GM12878 (cell line): Measurements from ENCODE around the gene TRIM61. TPM values are rescaled to one million over a fixed set of nuclear protein-coding genes. Genes with fewer than 3 reads are reported as not detected.

Experiments used
- ATAC-seq: fragments of 200-7000 bp; cut with Tn5 transposase; 3 replicates; pipeline ENCODE4 v1.9.1; 2020; ENCODE audit warnings: mild to moderate bottlenecking, moderate library complexity
- BruUV-seq: library from RNA; stranded (reverse); fragments of 400-500 nt; replicated peaks from 2 replicates; lab custom pipeline; 2021; lab: Mats Ljungman, UMichigan
- CTCF ChIA-PET: fragments of 300-600 bp; sonication (Branson Sonifier 250); formaldehyde crosslinking; extraction: SDS; loops from one replicate; lab custom pipeline; 2021; ENCODE audit warnings: inconsistent platforms; lab: Yijun Ruan, JAX
- POLR2A ChIA-PET: fragments of 350-600 bp; formaldehyde crosslinking; extraction: SDS; loops from one replicate; lab custom pipeline; 2021; ENCODE audit warnings: inconsistent platforms; lab: Charles Lee
- RAD21 ChIA-PET: fragments of 300-600 bp; sonication (Branson Sonifier 250); formaldehyde crosslinking; loops from one replicate; lab custom pipeline; 2023; ENCODE audit warnings: antibody characterized with exemption; ENCODE audit not compliant: unreplicated experiment; lab: Charles Lee
- SMC1A ChIA-PET: fragments of 300-600 bp; sonication (Branson Sonifier 250); formaldehyde crosslinking; loops from one replicate; lab custom pipeline; 2023; ENCODE audit not compliant: unreplicated experiment, uncharacterized antibody; lab: Charles Lee
- DNase-seq: peaks from one replicate; pipeline ENCODE4 v3.0.0-alpha.2; 2011; ENCODE audit warnings: low read depth, low spot score
- FAIRE-seq: peaks from 3 replicates; lab custom pipeline; 2011; peaks lifted over from hg19 to GRCh38; lab: Jason Lieb, UNC
- H2AFZ ChIP-seq: 2 replicates; pipeline ENCODE4 v1.6.0; 2011; ENCODE audit warnings: low read depth, low read length, control low read depth; ENCODE audit not compliant: control insufficient read depth
- H3K27ac ChIP-seq: 2 replicates; pipeline ENCODE4 v1.5.1; 2011; ENCODE audit warnings: control low read depth; ENCODE audit not compliant: control insufficient read depth, insufficient read depth
- H3K27me3 ChIP-seq, 2 experiments: replicated peaks in 1 of 2; 2 replicates each; pipeline versions ENCODE4 v1.6.0 to v1.6.1; 2011; ENCODE audit warnings: low read length in 1 of 2; ENCODE audit not compliant: control insufficient read depth in 2 of 2, insufficient read depth in 2 of 2
- H3K36me3 ChIP-seq, 2 experiments: 2 replicates each; pipeline ENCODE4 v1.5.1; 2011; ENCODE audit warnings: low read length in 1 of 2; ENCODE audit not compliant: control insufficient read depth in 2 of 2, insufficient read depth in 2 of 2
- H3K4me1 ChIP-seq: 2 replicates; pipeline ENCODE4 v1.6.1; 2011; ENCODE audit warnings: mild to moderate bottlenecking, low read length, moderate library complexity, mixed read lengths; ENCODE audit not compliant: control insufficient read depth, insufficient read depth
- H3K4me2 ChIP-seq: 2 replicates; pipeline ENCODE4 v1.6.0; 2011; ENCODE audit warnings: control low read depth; ENCODE audit not compliant: control insufficient read depth, insufficient read depth
- H3K4me3 ChIP-seq: fragments of 200-600 bp; sonication (generic); 2 replicates; pipeline ENCODE4 v1.5.1; 2016
- H3K79me2 ChIP-seq: 2 replicates; pipeline ENCODE4 v1.6.0; 2011; ENCODE audit warnings: low read length; ENCODE audit not compliant: control insufficient read depth, insufficient read depth
- H3K9ac ChIP-seq: 2 replicates; pipeline ENCODE4 v1.8.0; 2011; ENCODE audit warnings: low read length, control low read depth, mixed read lengths; ENCODE audit not compliant: control insufficient read depth, insufficient read depth
- H3K9me3 ChIP-seq: replicated peaks from 3 replicates; pipeline ENCODE4 v1.5.1; 2011; ENCODE audit warnings: mild to moderate bottlenecking, low read length; ENCODE audit not compliant: control insufficient read depth, insufficient read depth
- H4K20me1 ChIP-seq: 2 replicates; pipeline ENCODE4 v1.6.0; 2011; ENCODE audit not compliant: control insufficient read depth, insufficient read depth
- ASH2L ChIP-seq: fragments of 300-600, 200-600 bp; sonication (generic); IDR thresholded peaks from 2 replicates; pipeline ENCODE4 v1.6.1; 2017; ENCODE audit warnings: low read depth, mild to moderate bottlenecking, borderline replicate concordance
- CBFB ChIP-seq: IDR thresholded peaks from 2 replicates; pipeline ENCODE4 v1.6.1; 2016; ENCODE audit warnings: antibody characterized with exemption, low read depth
- EZH2 ChIP-seq: IDR thresholded peaks from 2 replicates; pipeline ENCODE4 v1.6.1; 2012; ENCODE audit warnings: low read depth, mild to moderate bottlenecking, control low read depth, inconsistent platforms, low read length, borderline replicate concordance; ENCODE audit not compliant: control insufficient read depth
- HDGF ChIP-seq: fragments of 450-650 bp; IDR thresholded peaks from 2 replicates; pipeline ENCODE4 v1.6.1; 2016; ENCODE audit warnings: antibody characterized with exemption
- KDM1A ChIP-seq: fragments of 200-600 bp; sonication (generic); IDR thresholded peaks from 2 replicates; pipeline ENCODE4 v1.6.1; 2016; ENCODE audit warnings: borderline replicate concordance
- KLF5 ChIP-seq: fragments of 450-650 bp; IDR thresholded peaks from 2 replicates; pipeline ENCODE4 v1.6.1; 2014; ENCODE audit warnings: mild to moderate bottlenecking; ENCODE audit not compliant: partially characterized antibody
- MYC ChIP-seq: IDR thresholded peaks from 2 replicates; pipeline ENCODE4 v1.6.1; 2011; ENCODE audit warnings: mild to moderate bottlenecking, low read length, moderate library complexity, inconsistent platforms; ENCODE audit not compliant: insufficient read depth, insufficient replicate concordance, insufficient read length, severe bottlenecking
- NFIC ChIP-seq: IDR thresholded peaks from 2 replicates; pipeline ENCODE4 v1.6.1; 2012; ENCODE audit warnings: low read depth, mild to moderate bottlenecking, inconsistent platforms, low read length, moderate library complexity
- RAD21 ChIP-seq: IDR thresholded peaks from 2 replicates; pipeline ENCODE4 v1.6.1; 2011; ENCODE audit warnings: mild to moderate bottlenecking, low read depth, low read length, moderate library complexity; ENCODE audit not compliant: insufficient read depth
- SP1 ChIP-seq: IDR thresholded peaks from one replicate; pipeline ENCODE4 v1.6.1; 2011; ENCODE audit warnings: low read depth, low read length
- SPI1 ChIP-seq: IDR thresholded peaks from 2 replicates; pipeline ENCODE4 v1.6.1; 2011; ENCODE audit warnings: low read depth, mild to moderate bottlenecking, low read length, moderate library complexity, borderline replicate concordance; ENCODE audit not compliant: insufficient read depth
- SREBF1 ChIP-seq: IDR thresholded peaks from 2 replicates; pipeline ENCODE4 v1.6.1; 2012; ENCODE audit warnings: mild to moderate bottlenecking, low read length
- SRF ChIP-seq, 2 experiments: IDR thresholded peaks; 2 replicates each; pipeline ENCODE4 v1.6.1; 2011; ENCODE audit warnings: low read depth in 2 of 2, low read length in 2 of 2, mild to moderate bottlenecking in 1 of 2, moderate library complexity in 1 of 2
- STAT3 ChIP-seq: IDR thresholded peaks from 2 replicates; pipeline ENCODE4 v1.6.1; 2011; ENCODE audit warnings: low read depth, low read length, improper control_type of control experiment
- SUZ12 ChIP-seq: fragments of 200-600 bp; sonication (generic); IDR thresholded peaks from one replicate; pipeline ENCODE4 v1.6.1; 2018; ENCODE audit warnings: antibody characterized with exemption, mild to moderate bottlenecking; ENCODE audit not compliant: unreplicated experiment
- WGBS: methylation state at CpG from one replicate; pipeline ENCODE4 v1.1.6; 2016; ENCODE audit warnings: low lambda C conversion rate; ENCODE audit not compliant: insufficient replicate concordance, insufficient coverage; ENCODE audit errors: missing lambda C conversion rate; 5-methylcytosine and 5-hydroxymethylcytosine counted together
- in situ Hi-C: fragments of 300-500 bp; cut with MboI; formaldehyde crosslinking; loops from 9 replicates; pipeline ENCODE4 v1.14.3; 2018; ENCODE audit warnings: mixed read lengths
- intact Hi-C: fragments of 100-400 bp; cut with micrococcal nuclease; formaldehyde crosslinking; loops from one replicate; pipeline ENCODE4 v1.14.2; 2022; ENCODE audit not compliant: unreplicated experiment
- polyA plus RNA-seq, 11 experiments: library from polyadenylated mRNA; depleted of rRNA in 4 of 11; unstranded in 6 of 11; stranded (reverse) in 5 of 11; fragments of >200 nt; fragmentation: Nextera tagmentation in 4 of 11; fragmentation: Illumina TruSeq in 1 of 11; extraction: Ambion mirVana in 4 of 11; extraction: Trizol in 1 of 11; gene quantifications; 1 replicate in 1 of 11; 2 replicates in 10 of 11; pipeline versions ENCODE4 v1.2.1 to v1.2.3, GENCODE V29; 2011 to 2016; ENCODE audit warnings: inconsistent platforms in 2 of 11, missing spikeins in 2 of 11, low read depth in 1 of 11
- total RNA-seq, 4 experiments: library from RNA; depleted of rRNA in 3 of 4; stranded (reverse); fragments of >200 nt in 3 of 4; fragmentation: Illumina TruSeq in 1 of 4; extraction: Trizol in 1 of 4; gene quantifications; 2 replicates each; pipeline versions ENCODE4 v1.2.1 to v1.2.3, GENCODE V29; 2013 to 2021
- TF ChIP-seq, protein P1 (sequence below): IDR thresholded peaks from 2 replicates; pipeline ENCODE4 v1.6.1; 2011; ENCODE audit warnings: borderline replicate concordance, low read depth, mild to moderate bottlenecking, moderate library complexity, low read length; ENCODE audit not compliant: insufficient read depth, poor library complexity, severe bottlenecking
- TF ChIP-seq, protein P2 (sequence below): fragments of 450-650 bp; IDR thresholded peaks from 2 replicates; pipeline ENCODE4 v1.6.1; 2017; ENCODE audit warnings: mild to moderate bottlenecking
- TF ChIP-seq, protein P3 (sequence below): IDR thresholded peaks from 2 replicates; pipeline ENCODE4 v1.6.1; 2012; ENCODE audit warnings: low read depth, low read length, improper control_type of control experiment

Gene TRIM61
- total and polyA plus RNA-seq, 10 of the 15 experiments (the other 5 are each of a cell fraction or from before 2014, with no cell fraction given): 3.2 to 10.9 (median 5.7) TPM

DNA sequence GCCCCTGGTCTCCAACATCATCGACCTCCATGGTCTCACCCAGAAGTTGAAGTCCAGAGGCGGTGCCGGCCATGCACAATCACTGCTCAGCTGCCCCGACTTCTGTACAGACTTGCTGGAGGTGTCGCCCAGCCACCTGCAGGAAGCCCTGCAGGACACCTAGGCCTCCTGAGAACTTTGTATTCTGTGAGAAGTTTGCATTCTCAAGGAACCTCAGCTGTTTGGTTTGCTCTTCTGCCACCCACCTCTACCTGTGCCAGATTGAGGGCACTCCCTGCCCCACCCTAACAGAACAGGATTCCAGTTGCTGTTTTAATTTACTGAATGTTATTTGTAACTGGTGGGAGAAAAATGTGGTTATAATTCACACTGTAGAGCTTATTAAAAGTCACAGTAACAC, 46.8 kb downstream of the TRIM61 start:
- Histone ChIP-seq H3K4me2 (no peak overlapping the region), H3K4me3 (no peak overlapping the region), H4K20me1 (no peaks in the 10 kb centered on the region), H3K27me3 (no peaks in the 10 kb centered on the region), H3K27ac (no peak overlapping the region), H3K36me3 (no peaks in the 10 kb centered on the region), H3K9ac (no peak overlapping the region), H2AFZ (no peak overlapping the region), H3K9me3 (no peaks in the 10 kb centered on the region; the same call in 1 of the 3 replicates), H3K79me2 (no peaks in the 10 kb centered on the region), H3K4me1 (peaks cover 6% of the 10 kb centered on the region; the same call in 1 of the 2 replicates)
- ChIA-PET RAD21 (interaction anchor here (1.4 kb wide), 1 partner anchor 151 kb away, joined by 3 read pairs; no protein-coding TSS in a partner anchor), POLR2A (no interaction called here), SMC1A (interaction anchor here (1.0 to 1.9 kb wide), 5 partner anchors 8 to 46 kb away, joined by 3 to 6 read pairs (median 4); no protein-coding TSS in a partner anchor), CTCF (interaction anchor here (0.6 to 1.8 kb wide), 3 partner anchors 19 to 162 kb away, joined by 3 to 4 read pairs (median 3); no protein-coding TSS in a partner anchor)
- 88% methylated on average over 5 of the region's 5 CpGs for WGBS
- FAIRE-seq: no peak
- in situ Hi-C loops: loop anchor here (25.0 kb wide), 1 partner anchor 1768 kb away; the partner anchor contains the start of gene NAF1
- TF ChIP-seq KDM1A (no peak), KLF5 (no peak), CBFB (no peak), NFIC (no peak), HDGF (no peak), SP1 (no peak), EZH2 (no peak), SREBF1 (no peak), SPI1 (no peak), SUZ12 (no peak), STAT3 (no peak), ASH2L (no peak), SRF (IDR thresholded peaks at IDR 0.05; ENCODE audit: low read depth in 2 of 2, low read length in 2 of 2) (no peak), MYC (no peak), RAD21 (no peak)
- TF ChIP-seq, protein P1, sequence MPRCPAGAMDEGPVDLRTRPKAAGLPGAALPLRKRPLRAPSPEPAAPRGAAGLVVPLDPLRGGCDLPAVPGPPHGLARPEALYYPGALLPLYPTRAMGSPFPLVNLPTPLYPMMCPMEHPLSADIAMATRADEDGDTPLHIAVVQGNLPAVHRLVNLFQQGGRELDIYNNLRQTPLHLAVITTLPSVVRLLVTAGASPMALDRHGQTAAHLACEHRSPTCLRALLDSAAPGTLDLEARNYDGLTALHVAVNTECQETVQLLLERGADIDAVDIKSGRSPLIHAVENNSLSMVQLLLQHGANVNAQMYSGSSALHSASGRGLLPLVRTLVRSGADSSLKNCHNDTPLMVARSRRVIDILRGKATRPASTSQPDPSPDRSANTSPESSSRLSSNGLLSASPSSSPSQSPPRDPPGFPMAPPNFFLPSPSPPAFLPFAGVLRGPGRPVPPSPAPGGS: no peak
- TF ChIP-seq, protein P2, sequence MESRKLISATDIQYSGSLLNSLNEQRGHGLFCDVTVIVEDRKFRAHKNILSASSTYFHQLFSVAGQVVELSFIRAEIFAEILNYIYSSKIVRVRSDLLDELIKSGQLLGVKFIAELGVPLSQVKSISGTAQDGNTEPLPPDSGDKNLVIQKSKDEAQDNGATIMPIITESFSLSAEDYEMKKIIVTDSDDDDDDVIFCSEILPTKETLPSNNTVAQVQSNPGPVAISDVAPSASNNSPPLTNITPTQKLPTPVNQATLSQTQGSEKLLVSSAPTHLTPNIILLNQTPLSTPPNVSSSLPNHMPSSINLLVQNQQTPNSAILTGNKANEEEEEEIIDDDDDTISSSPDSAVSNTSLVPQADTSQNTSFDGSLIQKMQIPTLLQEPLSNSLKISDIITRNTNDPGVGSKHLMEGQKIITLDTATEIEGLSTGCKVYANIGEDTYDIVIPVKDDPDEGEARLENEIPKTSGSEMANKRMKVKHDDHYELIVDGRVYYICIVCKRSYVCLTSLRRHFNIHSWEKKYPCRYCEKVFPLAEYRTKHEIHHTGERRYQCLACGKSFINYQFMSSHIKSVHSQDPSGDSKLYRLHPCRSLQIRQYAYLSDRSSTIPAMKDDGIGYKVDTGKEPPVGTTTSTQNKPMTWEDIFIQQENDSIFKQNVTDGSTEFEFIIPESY: no peak
- TF ChIP-seq, protein P3, sequence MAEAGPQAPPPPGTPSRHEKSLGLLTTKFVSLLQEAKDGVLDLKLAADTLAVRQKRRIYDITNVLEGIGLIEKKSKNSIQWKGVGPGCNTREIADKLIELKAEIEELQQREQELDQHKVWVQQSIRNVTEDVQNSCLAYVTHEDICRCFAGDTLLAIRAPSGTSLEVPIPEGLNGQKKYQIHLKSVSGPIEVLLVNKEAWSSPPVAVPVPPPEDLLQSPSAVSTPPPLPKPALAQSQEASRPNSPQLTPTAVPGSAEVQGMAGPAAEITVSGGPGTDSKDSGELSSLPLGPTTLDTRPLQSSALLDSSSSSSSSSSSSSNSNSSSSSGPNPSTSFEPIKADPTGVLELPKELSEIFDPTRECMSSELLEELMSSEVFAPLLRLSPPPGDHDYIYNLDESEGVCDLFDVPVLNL: no peak
- intact Hi-C loops: no loop called here
- no peak for DNase-seq
- BruUV-seq: no TSS peak
- ATAC-seq: no peak
